ENCODE results near the gene FAIM2. TPM values are rescaled to one million over a fixed set of nuclear protein-coding genes. Genes with fewer than 3 reads are reported as not detected.
"Not testable (repeated sequence)": the region's sequence is repeated elsewhere in the genome, so short reads cannot be mapped to it uniquely, and the experiment has no call there.

Gene FAIM2
- total and polyA plus RNA-seq, 2 donors, result 0.24 to 0.41 TPM

DNA sequence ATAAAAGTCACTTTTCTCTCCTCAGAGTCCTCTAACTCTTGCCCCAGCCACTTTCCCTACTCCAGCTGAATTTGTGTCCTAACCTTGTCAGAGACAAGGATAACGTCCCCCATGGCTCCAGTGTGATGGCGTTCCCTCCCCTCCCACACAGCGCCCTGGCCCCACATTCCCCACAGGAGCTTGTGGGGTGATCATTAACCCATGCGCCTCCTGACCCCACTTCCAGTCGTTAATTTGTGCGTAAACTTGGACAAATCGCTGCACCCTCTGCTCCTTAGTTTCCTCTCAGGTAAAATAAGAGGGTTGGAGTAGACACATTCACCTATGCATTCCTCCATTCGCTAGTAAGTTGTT is 37.9 kb downstream of the FAIM2 start:
- Histone ChIP-seq H3K27me3 (ENCODE audit: control insufficient read depth in 2 of 2, insufficient read depth in 1 of 2, low read length in 1 of 2) (peaks cover 0 to 7% of the 10 kb centered on the region in 2 donors), H3K36me3 (ENCODE audit: control insufficient read depth in 2 of 2, insufficient read depth in 2 of 2, low read length in 1 of 2) (no peaks in the 10 kb centered on the region), H3K9me3 (ENCODE audit: control insufficient read depth in 2 of 2, insufficient read depth in 1 of 2, low read length in 1 of 2) (no peaks in the 10 kb centered on the region), H3K27ac (ENCODE audit: low read depth in 1 of 2, low read length in 1 of 2) (no peak overlapping the region), H3K4me1 (ENCODE audit: control insufficient read depth in 2 of 2, insufficient read depth in 2 of 2, low read length in 2 of 2) (peaks cover 0 to 13% of the 10 kb centered on the region in 2 donors), H3K4me3 (ENCODE audit: low read length in 2 of 2) (no peak overlapping the region)
- WGBS, result 94% methylated on average over 8 of the region's 8 CpGs
- DNase-seq (ENCODE audit: low read depth in 6 of 9, low spot score in 9 of 9), result no peak

DNA sequence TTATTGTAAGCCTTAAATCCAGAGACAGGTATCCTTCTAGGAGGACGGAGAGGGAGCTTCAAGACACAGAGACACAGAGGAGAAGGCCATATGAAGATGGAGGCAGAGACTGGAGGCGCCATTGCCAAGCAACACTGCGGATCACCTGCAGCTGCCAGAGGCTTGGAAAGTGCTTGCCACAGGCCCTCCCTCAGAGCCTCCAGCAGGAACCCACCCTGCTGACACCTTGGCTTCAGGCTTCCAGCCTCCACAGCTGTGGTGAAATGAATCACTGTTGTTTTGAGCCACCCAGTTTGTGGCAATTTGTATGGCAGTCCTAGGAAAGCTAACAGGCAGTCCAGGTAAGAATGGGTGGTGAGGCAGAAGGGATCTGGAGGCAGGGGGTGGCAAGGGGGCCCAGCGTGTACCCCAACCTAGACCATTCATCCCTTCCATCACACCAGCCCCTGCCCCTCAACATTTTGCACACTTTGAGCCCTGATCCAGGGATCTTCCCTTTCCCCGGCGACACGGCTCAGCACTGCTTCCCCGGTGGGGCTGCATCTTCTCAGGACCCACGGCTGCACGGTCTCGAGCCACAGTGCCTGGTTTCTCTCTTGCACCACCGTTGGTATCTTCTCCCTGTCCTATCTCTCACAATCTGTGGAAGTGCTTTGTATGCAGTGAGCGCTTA is 38.5 kb downstream of the FAIM2 start:
- no peak for DNase-seq (ENCODE audit: low read depth in 6 of 9, low spot score in 9 of 9)
- Histone ChIP-seq H3K9me3 (ENCODE audit: control insufficient read depth in 2 of 2, insufficient read depth in 1 of 2, low read length in 1 of 2) (no peaks in the 10 kb centered on the region), H3K27ac (ENCODE audit: low read depth in 1 of 2, low read length in 1 of 2) (no peak overlapping the region), H3K4me1 (ENCODE audit: control insufficient read depth in 2 of 2, insufficient read depth in 2 of 2, low read length in 2 of 2) (peaks cover 0 to 13% of the 10 kb centered on the region in 2 donors), H3K27me3 (ENCODE audit: control insufficient read depth in 2 of 2, insufficient read depth in 1 of 2, low read length in 1 of 2) (peaks cover 0 to 7% of the 10 kb centered on the region in 2 donors), H3K4me3 (ENCODE audit: low read length in 2 of 2) (no peak overlapping the region), H3K36me3 (ENCODE audit: control insufficient read depth in 2 of 2, insufficient read depth in 2 of 2, low read length in 1 of 2) (no peaks in the 10 kb centered on the region)
- WGBS, result 93% methylated on average over 13 of the region's 13 CpGs

DNA sequence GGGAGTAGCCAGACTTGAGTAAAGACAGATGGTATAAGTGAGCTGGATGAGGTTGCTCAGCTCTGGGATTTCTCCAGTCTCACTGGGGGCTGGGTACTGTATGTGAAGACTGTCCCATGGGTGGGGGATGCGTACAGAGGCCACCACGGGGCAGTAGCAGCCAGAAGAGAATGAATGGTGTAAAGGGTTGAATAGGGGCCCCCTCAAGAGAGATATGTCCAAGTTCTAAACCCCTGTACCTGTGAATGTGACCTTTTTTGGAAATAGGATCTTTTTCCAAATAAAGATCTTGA is 39.0 kb downstream of the FAIM2 start:
- H3K27me3 ChIP-seq (ENCODE audit: control insufficient read depth in 2 of 2, insufficient read depth in 1 of 2, low read length in 1 of 2), result peaks cover 0 to 7% of the 10 kb centered on the region in 2 donors
- no peak overlapping the region for H3K27ac ChIP-seq (ENCODE audit: low read depth in 1 of 2, low read length in 1 of 2)
- DNase-seq (ENCODE audit: low read depth in 6 of 9, low spot score in 9 of 9), result no peak
- no peak overlapping the region for H3K4me3 ChIP-seq (ENCODE audit: low read length in 2 of 2)
- no peaks in the 10 kb centered on the region for H3K9me3 ChIP-seq (ENCODE audit: control insufficient read depth in 2 of 2, insufficient read depth in 1 of 2, low read length in 1 of 2)
- peaks cover 0 to 13% of the 10 kb centered on the region in 2 donors for H3K4me1 ChIP-seq (ENCODE audit: control insufficient read depth in 2 of 2, insufficient read depth in 2 of 2, low read length in 2 of 2)
- H3K36me3 ChIP-seq (ENCODE audit: control insufficient read depth in 2 of 2, insufficient read depth in 2 of 2, low read length in 1 of 2), result no peaks in the 10 kb centered on the region
- 82% methylated on average over 2 of the region's 2 CpGs for WGBS

DNA sequence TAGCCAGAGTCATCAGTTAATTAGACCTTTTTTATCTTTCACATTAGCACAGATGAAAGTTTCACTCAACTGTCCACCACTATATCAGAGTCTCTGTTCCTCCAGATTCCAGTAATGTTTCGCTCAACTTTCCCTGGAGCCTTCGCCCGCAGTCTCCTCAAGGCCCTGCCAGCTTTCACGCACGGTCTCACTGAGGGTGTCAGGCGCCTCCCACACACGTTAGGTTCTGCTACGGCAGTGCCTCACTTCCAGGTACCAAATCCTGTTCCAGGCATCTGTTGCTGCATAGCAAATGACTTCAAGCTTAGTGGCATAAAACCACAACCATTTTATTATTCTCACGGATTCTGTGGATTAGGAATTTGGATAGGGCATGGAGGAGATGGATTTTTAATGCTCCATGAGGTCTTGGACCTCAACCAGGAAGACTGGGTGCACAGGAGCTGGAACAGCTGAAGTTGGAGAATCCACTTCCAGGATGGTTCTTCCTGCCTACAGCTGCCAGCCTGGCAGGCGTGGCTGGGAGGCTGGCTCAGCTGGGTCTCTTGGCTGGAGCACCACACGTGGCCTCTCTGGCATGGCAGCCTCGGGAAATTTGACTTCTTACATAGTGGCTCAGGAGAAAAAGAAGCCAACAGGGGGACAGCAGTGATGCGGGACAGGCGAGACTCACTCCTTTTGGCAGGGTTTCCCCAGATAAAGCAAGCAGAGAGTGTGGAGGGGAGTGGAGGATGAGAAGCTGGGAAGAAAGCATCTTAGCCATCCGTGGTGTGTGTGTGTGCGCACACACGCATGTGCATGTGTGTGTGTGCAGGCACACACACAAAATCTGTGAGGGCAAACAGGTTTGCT is 39.5 kb downstream of the FAIM2 start:
- Histone ChIP-seq H3K36me3 (ENCODE audit: control insufficient read depth in 2 of 2, insufficient read depth in 2 of 2, low read length in 1 of 2) (no peaks in the 10 kb centered on the region), H3K27ac (ENCODE audit: low read depth in 1 of 2, low read length in 1 of 2) (no peak overlapping the region), H3K27me3 (ENCODE audit: control insufficient read depth in 2 of 2, insufficient read depth in 1 of 2, low read length in 1 of 2) (peaks cover 0 to 7% of the 10 kb centered on the region in 2 donors), H3K9me3 (ENCODE audit: control insufficient read depth in 2 of 2, insufficient read depth in 1 of 2, low read length in 1 of 2) (no peaks in the 10 kb centered on the region), H3K4me1 (ENCODE audit: control insufficient read depth in 2 of 2, insufficient read depth in 2 of 2, low read length in 2 of 2) (peaks cover 0 to 11% of the 10 kb centered on the region in 2 donors), H3K4me3 (ENCODE audit: low read length in 2 of 2) (no peak overlapping the region)
- WGBS, result 89% methylated on average over 17 of the region's 17 CpGs
- DNase-seq (ENCODE audit: low read depth in 6 of 9, low spot score in 9 of 9), result no peak

DNA sequence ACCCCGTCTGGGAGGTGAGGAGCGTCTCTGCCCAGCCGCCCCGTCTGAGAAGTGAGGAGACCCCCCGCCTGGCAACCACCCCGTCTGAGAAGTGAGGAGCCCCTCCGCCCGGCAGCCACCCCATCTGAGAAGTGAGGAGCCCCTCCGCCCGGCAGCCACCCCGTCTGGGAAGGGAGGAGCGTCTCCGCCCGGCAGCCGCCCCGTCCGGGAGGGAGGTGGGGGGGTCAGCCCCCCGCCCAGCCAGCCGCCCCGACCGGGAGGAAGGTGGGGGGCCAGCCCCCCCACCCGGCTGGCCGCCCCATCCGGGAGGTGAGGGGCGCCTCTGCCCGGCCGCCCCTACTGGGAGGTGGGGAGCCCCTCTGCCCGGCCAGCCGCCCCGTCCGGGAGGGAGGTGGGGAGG is 42.8 kb downstream of the FAIM2 start:
- not testable (repeated sequence) for DNase-seq (ENCODE audit: low read depth in 6 of 9, low spot score in 9 of 9)
- 91% methylated on average over 31 of the region's 31 CpGs for WGBS

DNA sequence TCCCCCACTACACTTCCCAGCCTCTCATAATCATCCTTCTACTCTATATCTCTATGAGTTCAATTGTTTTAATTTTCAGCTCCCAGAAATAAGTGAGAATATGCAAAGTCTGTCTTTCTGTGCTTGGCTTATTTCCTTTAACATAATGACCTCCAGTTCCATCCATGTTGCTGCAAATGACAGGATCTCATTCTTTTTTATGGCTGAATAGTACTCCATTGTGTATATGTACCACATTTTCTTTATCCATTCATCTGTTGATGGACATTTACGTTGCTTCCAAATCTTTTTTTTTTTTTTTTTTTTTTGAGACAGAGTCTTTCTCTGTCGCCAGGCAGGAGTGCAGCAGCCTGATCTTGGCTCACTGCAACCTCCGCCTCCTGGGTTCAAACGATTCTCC is 47.8 kb downstream of the FAIM2 start:
- H3K4me1 ChIP-seq (ENCODE audit: control insufficient read depth in 2 of 2, insufficient read depth in 2 of 2, low read length in 2 of 2); H3K27me3 ChIP-seq (ENCODE audit: control insufficient read depth in 2 of 2, insufficient read depth in 1 of 2, low read length in 1 of 2); H3K4me3 ChIP-seq (ENCODE audit: low read length in 2 of 2); H3K27ac ChIP-seq (ENCODE audit: low read depth in 1 of 2, low read length in 1 of 2); DNase-seq (ENCODE audit: low read depth in 6 of 9, low spot score in 9 of 9); H3K9me3 ChIP-seq (ENCODE audit: control insufficient read depth in 2 of 2, insufficient read depth in 1 of 2, low read length in 1 of 2); H3K36me3 ChIP-seq (ENCODE audit: control insufficient read depth in 2 of 2, insufficient read depth in 2 of 2, low read length in 1 of 2): not testable (repeated sequence)
- 96% methylated on average over 4 of the region's 4 CpGs for WGBS

More for the DNA sequence above, 42.8 kb downstream of the FAIM2 start:
- H3K27ac ChIP-seq (ENCODE audit: low read depth in 1 of 2, low read length in 1 of 2); H3K4me3 ChIP-seq (ENCODE audit: low read length in 2 of 2); H3K4me1 ChIP-seq (ENCODE audit: control insufficient read depth in 2 of 2, insufficient read depth in 2 of 2, low read length in 2 of 2); H3K36me3 ChIP-seq (ENCODE audit: control insufficient read depth in 2 of 2, insufficient read depth in 2 of 2, low read length in 1 of 2); H3K9me3 ChIP-seq (ENCODE audit: control insufficient read depth in 2 of 2, insufficient read depth in 1 of 2, low read length in 1 of 2); H3K27me3 ChIP-seq (ENCODE audit: control insufficient read depth in 2 of 2, insufficient read depth in 1 of 2, low read length in 1 of 2): not testable (repeated sequence)

DNA sequence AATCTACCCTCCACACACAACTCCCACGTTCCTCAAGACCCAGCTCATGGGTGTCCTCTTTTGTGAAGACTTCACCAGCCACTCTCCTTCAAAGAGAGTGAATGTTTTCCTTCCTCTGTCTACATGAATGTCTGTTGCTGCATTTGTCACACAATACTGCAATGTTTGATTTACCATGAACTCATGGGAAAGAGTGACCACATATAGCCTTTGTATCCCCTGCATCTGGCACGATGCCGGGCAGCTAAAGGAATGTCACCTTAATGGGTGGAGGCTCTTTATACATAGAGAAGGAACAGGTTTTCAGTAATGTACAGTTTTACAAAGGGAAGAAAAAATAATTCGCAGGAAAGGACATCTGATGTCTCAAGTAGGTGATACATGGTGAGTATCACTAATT is 48.7 kb downstream of the FAIM2 start:
- no peak overlapping the region for H3K27ac ChIP-seq (ENCODE audit: low read depth in 1 of 2, low read length in 1 of 2)
- no peak for DNase-seq (ENCODE audit: low read depth in 6 of 9, low spot score in 9 of 9)
- no peaks in the 10 kb centered on the region for H3K36me3 ChIP-seq (ENCODE audit: control insufficient read depth in 2 of 2, insufficient read depth in 2 of 2, low read length in 1 of 2)
- H3K27me3 ChIP-seq (ENCODE audit: control insufficient read depth in 2 of 2, insufficient read depth in 1 of 2, low read length in 1 of 2), result peaks cover 0 to 4% of the 10 kb centered on the region in 2 donors
- WGBS, result 97% methylated on average over 4 of the region's 4 CpGs
- no peaks in the 10 kb centered on the region for H3K4me1 ChIP-seq (ENCODE audit: control insufficient read depth in 2 of 2, insufficient read depth in 2 of 2, low read length in 2 of 2)
- no peak overlapping the region for H3K4me3 ChIP-seq (ENCODE audit: low read length in 2 of 2)
- no peaks in the 10 kb centered on the region for H3K9me3 ChIP-seq (ENCODE audit: control insufficient read depth in 2 of 2, insufficient read depth in 1 of 2, low read length in 1 of 2)

DNA sequence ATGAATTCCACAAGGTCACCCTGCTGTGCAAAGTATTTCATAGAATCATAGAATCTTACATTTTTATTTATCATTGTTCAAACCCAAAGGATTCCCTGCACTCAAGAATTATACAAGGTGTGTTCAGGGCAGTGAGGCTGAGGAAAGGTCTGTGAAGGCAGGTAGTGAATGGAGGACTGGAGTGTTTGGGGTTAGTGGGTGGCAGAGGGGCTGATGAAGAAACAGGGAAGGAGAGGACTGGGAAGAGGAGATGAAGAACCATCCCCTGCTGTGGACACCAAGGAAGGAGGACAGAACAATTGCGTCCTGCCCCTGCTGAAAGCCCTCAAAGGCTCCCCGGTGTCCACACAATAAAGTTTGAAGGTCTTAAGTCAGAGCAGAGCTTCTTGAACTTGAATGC is 50.0 kb downstream of the FAIM2 start:
- no peaks in the 10 kb centered on the region for H3K9me3 ChIP-seq (ENCODE audit: control insufficient read depth in 2 of 2, insufficient read depth in 1 of 2, low read length in 1 of 2)
- H3K4me3 ChIP-seq (ENCODE audit: low read length in 2 of 2), result no peak overlapping the region
- H3K27me3 ChIP-seq (ENCODE audit: control insufficient read depth in 2 of 2, insufficient read depth in 1 of 2, low read length in 1 of 2), result peaks cover 0 to 4% of the 10 kb centered on the region in 2 donors
- DNase-seq (ENCODE audit: low read depth in 6 of 9, low spot score in 9 of 9), result no peak
- H3K27ac ChIP-seq (ENCODE audit: low read depth in 1 of 2, low read length in 1 of 2), result no peak overlapping the region
- WGBS, result 87% methylated on average over 2 of the region's 2 CpGs
- H3K36me3 ChIP-seq (ENCODE audit: control insufficient read depth in 2 of 2, insufficient read depth in 2 of 2, low read length in 1 of 2), result no peaks in the 10 kb centered on the region
- H3K4me1 ChIP-seq (ENCODE audit: control insufficient read depth in 2 of 2, insufficient read depth in 2 of 2, low read length in 2 of 2), result no peaks in the 10 kb centered on the region

DNA sequence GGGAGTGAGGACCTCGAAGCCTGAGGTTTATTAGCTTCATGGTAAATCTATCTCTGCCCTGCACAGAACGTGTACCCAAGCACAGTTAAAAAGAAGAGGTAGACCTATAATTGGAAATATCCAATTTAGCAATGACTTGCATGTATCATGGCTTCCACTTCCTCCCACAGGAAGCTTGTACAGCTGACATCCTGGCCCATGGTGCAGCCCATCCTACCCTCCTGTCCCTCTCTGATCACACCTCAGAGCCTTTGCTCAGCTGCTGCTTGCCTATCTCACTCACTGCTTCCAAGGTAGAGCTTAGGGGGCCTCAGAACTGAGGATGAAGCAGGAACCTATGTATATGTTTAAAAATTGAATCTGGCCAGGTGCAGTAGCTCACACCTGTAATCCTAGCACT is 56.5 kb downstream of the FAIM2 start:
- 52% methylated on average over 2 of the region's 2 CpGs for WGBS
- H3K4me3 ChIP-seq (ENCODE audit: low read length in 2 of 2), result no peak overlapping the region
- H3K36me3 ChIP-seq (ENCODE audit: control insufficient read depth in 2 of 2, insufficient read depth in 2 of 2, low read length in 1 of 2), result no peaks in the 10 kb centered on the region
- peaks cover 7 to 10% of the 10 kb centered on the region in 2 donors for H3K4me1 ChIP-seq (ENCODE audit: control insufficient read depth in 2 of 2, insufficient read depth in 2 of 2, low read length in 2 of 2)
- DNase-seq (ENCODE audit: low read depth in 6 of 9, low spot score in 9 of 9), result no peak
- H3K9me3 ChIP-seq (ENCODE audit: control insufficient read depth in 2 of 2, insufficient read depth in 1 of 2, low read length in 1 of 2), result no peaks in the 10 kb centered on the region
- H3K27ac ChIP-seq (ENCODE audit: low read depth in 1 of 2, low read length in 1 of 2), result no peak overlapping the region
- peaks cover 0 to 7% of the 10 kb centered on the region in 2 donors for H3K27me3 ChIP-seq (ENCODE audit: control insufficient read depth in 2 of 2, insufficient read depth in 1 of 2, low read length in 1 of 2)
